Measurements from ENCODE around the gene CSTPP1.
"Not testable (repeated sequence)": the region's sequence is repeated elsewhere in the genome, so short reads cannot be mapped to it uniquely, and the experiment has no call there.

DNA sequence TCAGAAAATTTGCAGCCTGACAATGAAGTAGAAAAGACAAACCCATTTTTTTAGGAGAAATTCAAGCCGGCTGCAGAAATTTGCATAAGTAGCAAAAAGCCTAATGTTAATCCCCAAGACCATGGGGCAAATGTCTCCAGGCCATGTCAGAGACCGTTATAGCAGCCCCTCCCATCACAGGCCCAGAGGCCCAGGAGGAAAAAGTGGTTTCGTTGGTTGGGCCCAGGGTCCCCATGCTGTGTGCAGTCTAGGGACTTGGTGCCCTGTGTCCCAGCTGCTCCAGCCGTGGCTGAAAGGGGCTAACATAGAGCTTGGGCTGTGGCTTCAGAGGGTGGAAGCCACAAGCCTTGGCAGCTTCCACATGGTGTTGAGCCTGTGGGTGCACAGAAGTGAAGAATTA, 8.6 kb upstream of the CSTPP1 start:
- TF ChIP-seq CTCF, EZH2 (IDR thresholded peaks at IDR 0.05): not testable (repeated sequence)
